ENCODE data around the gene NCAPD3. TPM values are rescaled to one million over a fixed set of nuclear protein-coding genes. Genes with fewer than 3 reads are reported as not detected.

The NCAPD3 gene
- total RNA-seq, 1 experiment from 2014 or later, result 49.6 TPM

GRCh38 chr11:134250246-134250645, 26.5 kb upstream of the NCAPD3 start:
- H3K79me2 ChIP-seq (ENCODE audit: low read depth), result peaks cover 14% of the 10 kb centered on the region
- no peaks in the 10 kb centered on the region for H3K36me3 ChIP-seq (ENCODE audit: low read depth)
- no peaks in the 10 kb centered on the region for H3K9me3 ChIP-seq (ENCODE audit: insufficient read depth, low read depth)
- peaks cover 15% of the 10 kb centered on the region for H3K4me1 ChIP-seq (replicated peaks; ENCODE audit: insufficient read depth)
- intact Hi-C loops (cut with micrococcal nuclease; ENCODE audit: unreplicated experiment), result loop anchor here (5.0 kb wide), 1 partner anchor 82 kb away; the partner anchor contains the start of gene GLB1L2
- TF ChIP-seq, protein P1, sequence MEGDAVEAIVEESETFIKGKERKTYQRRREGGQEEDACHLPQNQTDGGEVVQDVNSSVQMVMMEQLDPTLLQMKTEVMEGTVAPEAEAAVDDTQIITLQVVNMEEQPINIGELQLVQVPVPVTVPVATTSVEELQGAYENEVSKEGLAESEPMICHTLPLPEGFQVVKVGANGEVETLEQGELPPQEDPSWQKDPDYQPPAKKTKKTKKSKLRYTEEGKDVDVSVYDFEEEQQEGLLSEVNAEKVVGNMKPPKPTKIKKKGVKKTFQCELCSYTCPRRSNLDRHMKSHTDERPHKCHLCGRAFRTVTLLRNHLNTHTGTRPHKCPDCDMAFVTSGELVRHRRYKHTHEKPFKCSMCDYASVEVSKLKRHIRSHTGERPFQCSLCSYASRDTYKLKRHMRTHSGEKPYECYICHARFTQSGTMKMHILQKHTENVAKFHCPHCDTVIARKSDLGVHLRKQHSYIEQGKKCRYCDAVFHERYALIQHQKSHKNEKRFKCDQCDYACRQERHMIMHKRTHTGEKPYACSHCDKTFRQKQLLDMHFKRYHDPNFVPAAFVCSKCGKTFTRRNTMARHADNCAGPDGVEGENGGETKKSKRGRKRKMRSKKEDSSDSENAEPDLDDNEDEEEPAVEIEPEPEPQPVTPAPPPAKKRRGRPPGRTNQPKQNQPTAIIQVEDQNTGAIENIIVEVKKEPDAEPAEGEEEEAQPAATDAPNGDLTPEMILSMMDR (conservative IDR thresholded peaks at IDR 0.05), result no peak
- TF ChIP-seq EZH2 (IDR thresholded peaks at IDR 0.05; ENCODE audit: low read depth), result no peak
- no peak overlapping the region for H2AFZ ChIP-seq
- no TSS peak for BruUV-seq (replicated peaks)
- no peaks in the 10 kb centered on the region for H3F3A ChIP-seq (ENCODE audit: insufficient read depth, low read depth)
- no peak overlapping the region for H3K4me2 ChIP-seq
- no peaks in the 10 kb centered on the region for H3K27me3 ChIP-seq (ENCODE audit: insufficient read depth, low read depth)
- no peak overlapping the region for H3K27ac ChIP-seq
- no peaks in the 10 kb centered on the region for H3K9me2 ChIP-seq (ENCODE audit: insufficient read depth)
- H4K20me1 ChIP-seq (ENCODE audit: insufficient read depth), result no peaks in the 10 kb centered on the region
- ChIA-PET POLR2A (ENCODE audit: unreplicated experiment) (no interaction called here), CTCF (no interaction called here)
- DNase-seq, result no peak
- no peak overlapping the region for H3K4me3 ChIP-seq

GRCh38 chr11:134248910-134249480, 25.2 kb upstream of the NCAPD3 start:
- H3K4me2 ChIP-seq, result no peak overlapping the region
- ChIA-PET CTCF (no interaction called here), POLR2A (ENCODE audit: unreplicated experiment) (no interaction called here)
- intact Hi-C loops (cut with micrococcal nuclease; ENCODE audit: unreplicated experiment), result no loop called here
- H3K4me3 ChIP-seq, result no peak overlapping the region
- peaks cover 6% of the 10 kb centered on the region; the same call in 1 of the 2 replicates for H3K4me1 ChIP-seq (replicated peaks; ENCODE audit: insufficient read depth)
- no peak overlapping the region for H2AFZ ChIP-seq
- H3K9me3 ChIP-seq (ENCODE audit: insufficient read depth, low read depth), result no peaks in the 10 kb centered on the region
- TF ChIP-seq, protein P1 (conservative IDR thresholded peaks at IDR 0.05), result no peak
- no peak for TF ChIP-seq EZH2 (IDR thresholded peaks at IDR 0.05; ENCODE audit: low read depth)
- no peaks in the 10 kb centered on the region for H3K36me3 ChIP-seq (ENCODE audit: low read depth)
- H3F3A ChIP-seq (ENCODE audit: insufficient read depth, low read depth), result no peaks in the 10 kb centered on the region
- H3K79me2 ChIP-seq (ENCODE audit: low read depth), result 0 out of 2 replicates have a peak, but pooled peaks cover 2% of the 10 kb centered on the region
- no peak for DNase-seq
- no peaks in the 10 kb centered on the region for H3K9me2 ChIP-seq (ENCODE audit: insufficient read depth)
- BruUV-seq (replicated peaks), result no TSS peak
- H3K27me3 ChIP-seq (ENCODE audit: insufficient read depth, low read depth), result no peaks in the 10 kb centered on the region
- no peaks in the 10 kb centered on the region for H4K20me1 ChIP-seq (ENCODE audit: insufficient read depth)
- no peak overlapping the region for H3K27ac ChIP-seq

GRCh38 chr11:134246678-134247077, 22.9 kb upstream of the NCAPD3 start:
- no peak for DNase-seq
- Histone ChIP-seq H3K4me2 (no peak overlapping the region), H3K4me3 (no peak overlapping the region), H3K9me2 (ENCODE audit: insufficient read depth) (no peaks in the 10 kb centered on the region), H3K27ac (no peak overlapping the region), H3K9me3 (ENCODE audit: insufficient read depth, low read depth) (no peaks in the 10 kb centered on the region), H2AFZ (no peak overlapping the region), H3K4me1 (replicated peaks; ENCODE audit: insufficient read depth) (no peaks in the 10 kb centered on the region), H4K20me1 (ENCODE audit: insufficient read depth) (no peaks in the 10 kb centered on the region), H3F3A (ENCODE audit: insufficient read depth, low read depth) (no peaks in the 10 kb centered on the region), H3K36me3 (ENCODE audit: low read depth) (no peaks in the 10 kb centered on the region), H3K79me2 (ENCODE audit: low read depth) (no peaks in the 10 kb centered on the region), H3K27me3 (ENCODE audit: insufficient read depth, low read depth) (no peaks in the 10 kb centered on the region)
- intact Hi-C loops (cut with micrococcal nuclease; ENCODE audit: unreplicated experiment), result no loop called here
- CTCF ChIA-PET, result no interaction called here
- no TSS peak for BruUV-seq (replicated peaks)
- POLR2A ChIA-PET (ENCODE audit: unreplicated experiment), result no interaction called here
- TF ChIP-seq, protein P1 (conservative IDR thresholded peaks at IDR 0.05), result no peak
- TF ChIP-seq EZH2 (IDR thresholded peaks at IDR 0.05; ENCODE audit: low read depth), result no peak
